ENCODE data around the gene GOLT1B. TPM values are rescaled to one million over a fixed set of nuclear protein-coding genes. Genes with fewer than 3 reads are reported as not detected.

GOLT1B gene
- total RNA-seq, 1 experiment from 2014 or later = 19.0 TPM

GRCh38 chr12:21566223-21566906, 64.8 kb downstream of the GOLT1B start:
- Histone ChIP-seq H3K4me2 (ENCODE audit: low read length) (no peak overlapping the region), H3K27ac (ENCODE audit: low read length) (no peak overlapping the region), H2AFZ (ENCODE audit: low read length) (no peak overlapping the region), H3K79me2 (ENCODE audit: low read length) (no peaks in the 10 kb centered on the region), H3K36me3 (ENCODE audit: low read depth, low read length) (no peaks in the 10 kb centered on the region), H3K9me3 (ENCODE audit: low read length) (no peaks in the 10 kb centered on the region), H3K4me3 (ENCODE audit: low read length) (no peak overlapping the region), H3K9ac (ENCODE audit: low read length) (no peak overlapping the region), H4K20me1 (ENCODE audit: low read length) (no peaks in the 10 kb centered on the region), H3K27me3 (ENCODE audit: low read length) (no peaks in the 10 kb centered on the region), H3F3A (ENCODE audit: low read length, unreplicated experiment) (no peaks in the 10 kb centered on the region), H3K4me1 (ENCODE audit: insufficient read depth, low read length) (no peaks in the 10 kb centered on the region), H3K9me2 (replicated peaks; ENCODE audit: low read length) (no peaks in the 10 kb centered on the region)
- CTCF ChIA-PET = no interaction called here
- ATAC-seq (no peak), DNase-seq (no peak)
- intact Hi-C loops (cut with micrococcal nuclease) = no loop called here
- no TSS peak for BruUV-seq (replicated peaks)
- POLR2A ChIA-PET (ENCODE audit: unreplicated experiment) = no interaction called here
- TF ChIP-seq EZH2phosphoT487 (IDR thresholded peaks at IDR 0.05; ENCODE audit: borderline replicate concordance, low read length) (no peak), CTCF (conservative IDR thresholded peaks at IDR 0.05; ENCODE audit: low read depth, low read length) (no peak), EZH2 (IDR thresholded peaks at IDR 0.05; ENCODE audit: low read length, unreplicated experiment) (no peak)

GRCh38 chr12:21566907-21567394, 65.4 kb downstream of the GOLT1B start:
- intact Hi-C loops (cut with micrococcal nuclease) = no loop called here
- Histone ChIP-seq H3F3A (ENCODE audit: low read length, unreplicated experiment) (no peaks in the 10 kb centered on the region), H4K20me1 (ENCODE audit: low read length) (no peaks in the 10 kb centered on the region), H3K27me3 (ENCODE audit: low read length) (no peaks in the 10 kb centered on the region), H3K4me3 (ENCODE audit: low read length) (no peak overlapping the region), H3K9me2 (replicated peaks; ENCODE audit: low read length) (no peaks in the 10 kb centered on the region), H3K79me2 (ENCODE audit: low read length) (no peaks in the 10 kb centered on the region), H3K9ac (ENCODE audit: low read length) (no peak overlapping the region), H3K27ac (ENCODE audit: low read length) (no peak overlapping the region), H3K36me3 (ENCODE audit: low read depth, low read length) (no peaks in the 10 kb centered on the region), H2AFZ (ENCODE audit: low read length) (no peak overlapping the region), H3K4me1 (ENCODE audit: insufficient read depth, low read length) (no peaks in the 10 kb centered on the region), H3K9me3 (ENCODE audit: low read length) (no peaks in the 10 kb centered on the region), H3K4me2 (ENCODE audit: low read length) (no peak overlapping the region)
- DNase-seq (no peak), ATAC-seq (no peak)
- BruUV-seq (replicated peaks) = no TSS peak
- TF ChIP-seq EZH2 (IDR thresholded peaks at IDR 0.05; ENCODE audit: low read length, unreplicated experiment) = no peak
- no peak for TF ChIP-seq CTCF (conservative IDR thresholded peaks at IDR 0.05; ENCODE audit: low read depth, low read length)
- no peak for TF ChIP-seq EZH2phosphoT487 (IDR thresholded peaks at IDR 0.05; ENCODE audit: borderline replicate concordance, low read length)
- POLR2A ChIA-PET (ENCODE audit: unreplicated experiment) = no interaction called here
- CTCF ChIA-PET = no interaction called here

Other genes with a start within 250 kb of the GOLT1B start
- not detected in 2 replicates for gene SLCO1A2, start 166.9 kb upstream of the GOLT1B start, total RNA-seq (2014; rRNA removed)
- not detected in 2 replicates for gene IAPP, start 128.9 kb upstream of the GOLT1B start, total RNA-seq (2014; rRNA removed)
- 5.5 and 7.4 TPM in 2 replicates for gene PYROXD1, start 64.1 kb upstream of the GOLT1B start, total RNA-seq (2014; rRNA removed)
- 22.0 and 38.2 TPM in 2 replicates for gene RECQL, start 154 bp upstream of the GOLT1B start, total RNA-seq (2014; rRNA removed)
- gene SPX, start 24.5 kb downstream of the GOLT1B start, total RNA-seq (2014; rRNA removed) = 0.87 TPM in 1 of 2 replicates, not detected in the other
- gene GYS2, start 103.1 kb downstream of the GOLT1B start, total RNA-seq (2014; rRNA removed) = not detected in 2 replicates
- gene LDHB, start 156.1 kb downstream of the GOLT1B start, total RNA-seq (2014; rRNA removed) = 432 and 548 TPM in 2 replicates

Measured in PC-3 (cell line).